ENCODE results near the gene SHC2. TPM values are rescaled to one million over a fixed set of nuclear protein-coding genes. Genes with fewer than 3 reads are reported as not detected.

SHC2 gene
- total and polyA plus RNA-seq, 2 of the 13 experiments (the other 11 are each of a cell fraction or from before 2014, with no cell fraction given): 9.0 to 18.3 TPM

DNA sequence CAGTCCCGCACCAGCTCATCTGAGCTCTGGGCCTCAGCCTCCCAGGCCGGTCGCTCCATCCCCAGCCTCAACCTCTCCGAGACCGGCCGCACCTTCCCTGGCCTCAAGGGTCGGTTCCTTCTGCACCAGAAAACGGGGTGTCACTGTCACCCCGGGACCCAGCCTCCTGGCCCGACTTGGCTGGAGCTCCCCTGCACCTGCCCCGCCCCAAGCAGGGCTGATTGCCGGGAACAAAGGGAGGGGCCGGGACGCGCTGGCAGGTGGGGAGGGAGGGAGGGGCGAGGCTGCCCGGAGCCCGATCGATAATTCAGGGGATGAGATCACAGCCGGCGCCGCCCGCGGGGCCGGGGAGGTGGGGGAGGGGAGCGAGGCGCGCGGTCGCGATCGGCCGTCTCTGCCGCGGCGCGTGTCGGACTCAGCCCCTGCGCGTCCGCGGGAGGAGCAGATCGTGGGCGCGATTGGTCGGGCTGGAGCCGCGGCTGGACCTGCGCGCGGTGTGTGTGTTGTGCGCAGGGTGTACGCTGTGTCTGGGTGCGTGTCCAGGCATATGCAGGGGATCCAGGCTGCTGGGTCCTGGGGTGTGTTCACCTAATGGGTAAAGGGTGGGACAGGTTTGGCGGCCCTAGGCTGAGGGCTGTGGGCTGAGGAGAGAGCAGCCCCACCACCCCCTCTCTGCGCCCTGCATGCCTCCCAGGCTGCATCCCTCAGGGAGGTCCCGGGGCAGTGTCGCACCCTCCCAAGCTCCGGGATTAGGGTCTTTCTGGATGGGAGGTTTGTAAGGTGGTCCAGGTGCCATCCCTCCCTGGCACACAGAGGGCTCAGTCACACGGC, 1.1 kb upstream of the SHC2 start (continued):
- TF ChIP-seq, protein P1, sequence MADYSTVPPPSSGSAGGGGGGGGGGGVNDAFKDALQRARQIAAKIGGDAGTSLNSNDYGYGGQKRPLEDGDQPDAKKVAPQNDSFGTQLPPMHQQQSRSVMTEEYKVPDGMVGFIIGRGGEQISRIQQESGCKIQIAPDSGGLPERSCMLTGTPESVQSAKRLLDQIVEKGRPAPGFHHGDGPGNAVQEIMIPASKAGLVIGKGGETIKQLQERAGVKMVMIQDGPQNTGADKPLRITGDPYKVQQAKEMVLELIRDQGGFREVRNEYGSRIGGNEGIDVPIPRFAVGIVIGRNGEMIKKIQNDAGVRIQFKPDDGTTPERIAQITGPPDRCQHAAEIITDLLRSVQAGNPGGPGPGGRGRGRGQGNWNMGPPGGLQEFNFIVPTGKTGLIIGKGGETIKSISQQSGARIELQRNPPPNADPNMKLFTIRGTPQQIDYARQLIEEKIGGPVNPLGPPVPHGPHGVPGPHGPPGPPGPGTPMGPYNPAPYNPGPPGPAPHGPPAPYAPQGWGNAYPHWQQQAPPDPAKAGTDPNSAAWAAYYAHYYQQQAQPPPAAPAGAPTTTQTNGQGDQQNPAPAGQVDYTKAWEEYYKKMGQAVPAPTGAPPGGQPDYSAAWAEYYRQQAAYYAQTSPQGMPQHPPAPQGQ (CRISPR knock-in tag; IDR thresholded peaks at IDR 0.05; ENCODE audit: borderline replicate concordance): no peak; the same call in 1 of the 2 replicates
- TF ChIP-seq, protein P2, sequence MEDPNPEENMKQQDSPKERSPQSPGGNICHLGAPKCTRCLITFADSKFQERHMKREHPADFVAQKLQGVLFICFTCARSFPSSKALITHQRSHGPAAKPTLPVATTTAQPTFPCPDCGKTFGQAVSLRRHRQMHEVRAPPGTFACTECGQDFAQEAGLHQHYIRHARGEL (CRISPR knock-in tag; IDR thresholded peaks at IDR 0.05): no peak
- TF ChIP-seq, protein P3, sequence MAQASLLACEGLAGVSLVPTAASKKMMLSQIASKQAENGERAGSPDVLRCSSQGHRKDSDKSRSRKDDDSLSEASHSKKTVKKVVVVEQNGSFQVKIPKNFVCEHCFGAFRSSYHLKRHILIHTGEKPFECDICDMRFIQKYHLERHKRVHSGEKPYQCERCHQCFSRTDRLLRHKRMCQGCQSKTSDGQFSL (CRISPR knock-in tag; IDR thresholded peaks at IDR 0.05): no peak
- no peak for TF ChIP-seq MLLT10 (CRISPR knock-in tag; IDR thresholded peaks at IDR 0.05)
- TF ChIP-seq, protein P4, sequence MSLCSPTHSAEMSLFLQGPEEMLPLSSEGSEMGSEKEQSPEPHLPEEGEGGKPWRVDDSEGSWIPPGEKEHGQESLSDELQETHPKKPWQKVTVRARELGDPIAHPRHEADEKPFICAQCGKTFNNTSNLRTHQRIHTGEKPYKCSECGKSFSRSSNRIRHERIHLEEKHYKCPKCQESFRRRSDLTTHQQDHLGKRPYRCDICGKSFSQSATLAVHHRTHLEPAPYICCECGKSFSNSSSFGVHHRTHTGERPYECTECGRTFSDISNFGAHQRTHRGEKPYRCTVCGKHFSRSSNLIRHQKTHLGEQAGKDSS (CRISPR knock-in tag; IDR thresholded peaks at IDR 0.05; ENCODE audit: borderline replicate concordance, low read depth): 0 out of 2 replicates have a peak, but pooled peaks have one; percentile 59
- no peak for TF ChIP-seq NRL (CRISPR knock-in tag; IDR thresholded peaks at IDR 0.05; ENCODE audit: borderline replicate concordance)
- no peak for TF ChIP-seq PAF1 (CRISPR knock-in tag; IDR thresholded peaks at IDR 0.05)
- TF ChIP-seq SRY (CRISPR knock-in tag; IDR thresholded peaks at IDR 0.05): no peak
- TF ChIP-seq, protein P5, sequence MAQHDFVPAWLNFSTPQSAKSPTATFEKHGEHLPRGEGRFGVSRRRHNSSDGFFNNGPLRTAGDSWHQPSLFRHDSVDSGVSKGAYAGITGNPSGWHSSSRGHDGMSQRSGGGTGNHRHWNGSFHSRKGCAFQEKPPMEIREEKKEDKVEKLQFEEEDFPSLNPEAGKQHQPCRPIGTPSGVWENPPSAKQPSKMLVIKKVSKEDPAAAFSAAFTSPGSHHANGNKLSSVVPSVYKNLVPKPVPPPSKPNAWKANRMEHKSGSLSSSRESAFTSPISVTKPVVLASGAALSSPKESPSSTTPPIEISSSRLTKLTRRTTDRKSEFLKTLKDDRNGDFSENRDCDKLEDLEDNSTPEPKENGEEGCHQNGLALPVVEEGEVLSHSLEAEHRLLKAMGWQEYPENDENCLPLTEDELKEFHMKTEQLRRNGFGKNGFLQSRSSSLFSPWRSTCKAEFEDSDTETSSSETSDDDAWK (CRISPR knock-in tag; IDR thresholded peaks at IDR 0.05): no peak
- TF ChIP-seq HIVEP1 (CRISPR knock-in tag; IDR thresholded peaks at IDR 0.05): no peak; the same call in 1 of the 2 replicates
- TF ChIP-seq NR3C1 (CRISPR knock-in tag; IDR thresholded peaks at IDR 0.05): no peak
- no peak for TF ChIP-seq MBNL3 (CRISPR knock-in tag; conservative IDR thresholded peaks at IDR 0.05)
- TF ChIP-seq ZNF605 (CRISPR knock-in tag; IDR thresholded peaks at IDR 0.05): no peak
- TF ChIP-seq ZNF766 (CRISPR knock-in tag; IDR thresholded peaks at IDR 0.05; ENCODE audit: borderline replicate concordance): no peak
- 0 out of 2 replicates have a peak, but pooled peaks have one; percentile 61 for TF ChIP-seq ZFYVE20 (CRISPR knock-in tag; IDR thresholded peaks at IDR 0.05; ENCODE audit: borderline replicate concordance, low read depth)
- TF ChIP-seq, protein P6, sequence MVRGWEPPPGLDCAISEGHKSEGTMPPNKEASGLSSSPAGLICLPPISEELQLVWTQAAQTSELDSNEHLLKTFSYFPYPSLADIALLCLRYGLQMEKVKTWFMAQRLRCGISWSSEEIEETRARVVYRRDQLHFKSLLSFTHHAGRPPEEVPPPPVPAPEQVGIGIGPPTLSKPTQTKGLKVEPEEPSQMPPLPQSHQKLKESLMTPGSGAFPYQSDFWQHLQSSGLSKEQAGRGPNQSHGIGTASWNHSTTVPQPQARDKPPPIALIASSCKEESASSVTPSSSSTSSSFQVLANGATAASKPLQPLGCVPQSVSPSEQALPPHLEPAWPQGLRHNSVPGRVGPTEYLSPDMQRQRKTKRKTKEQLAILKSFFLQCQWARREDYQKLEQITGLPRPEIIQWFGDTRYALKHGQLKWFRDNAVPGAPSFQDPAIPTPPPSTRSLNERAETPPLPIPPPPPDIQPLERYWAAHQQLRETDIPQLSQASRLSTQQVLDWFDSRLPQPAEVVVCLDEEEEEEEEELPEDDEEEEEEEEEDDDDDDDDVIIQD (CRISPR knock-in tag; IDR thresholded peaks at IDR 0.05; ENCODE audit: low read depth): no peak
- TF ChIP-seq GTF2F1 (IDR thresholded peaks at IDR 0.05; ENCODE audit: low read length): no peak
- no peak for TF ChIP-seq THYN1 (CRISPR knock-in tag; IDR thresholded peaks at IDR 0.05; ENCODE audit: borderline replicate concordance, low read depth)
- no peak for TF ChIP-seq SMAD9 (CRISPR knock-in tag; IDR thresholded peaks at IDR 0.05)
- TF ChIP-seq ZBTB21 (CRISPR knock-in tag; IDR thresholded peaks at IDR 0.05): no peak
- no peak for TF ChIP-seq ZNF75D (CRISPR knock-in tag; IDR thresholded peaks at IDR 0.05; ENCODE audit: borderline replicate concordance)
- no peak for TF ChIP-seq CHD4 (IDR thresholded peaks at IDR 0.05; ENCODE audit: borderline replicate concordance, low read length)
